Measurements from ENCODE around the gene PDIA5. TPM values are rescaled to one million over a fixed set of nuclear protein-coding genes. Genes with fewer than 3 reads are reported as not detected.
A peak's percentile ranks its signal among the peaks of the same experiment; 100 is the strongest.

The PDIA5 gene
- total RNA-seq, 1 experiment from 2014 or later = 24.3 TPM

DNA sequence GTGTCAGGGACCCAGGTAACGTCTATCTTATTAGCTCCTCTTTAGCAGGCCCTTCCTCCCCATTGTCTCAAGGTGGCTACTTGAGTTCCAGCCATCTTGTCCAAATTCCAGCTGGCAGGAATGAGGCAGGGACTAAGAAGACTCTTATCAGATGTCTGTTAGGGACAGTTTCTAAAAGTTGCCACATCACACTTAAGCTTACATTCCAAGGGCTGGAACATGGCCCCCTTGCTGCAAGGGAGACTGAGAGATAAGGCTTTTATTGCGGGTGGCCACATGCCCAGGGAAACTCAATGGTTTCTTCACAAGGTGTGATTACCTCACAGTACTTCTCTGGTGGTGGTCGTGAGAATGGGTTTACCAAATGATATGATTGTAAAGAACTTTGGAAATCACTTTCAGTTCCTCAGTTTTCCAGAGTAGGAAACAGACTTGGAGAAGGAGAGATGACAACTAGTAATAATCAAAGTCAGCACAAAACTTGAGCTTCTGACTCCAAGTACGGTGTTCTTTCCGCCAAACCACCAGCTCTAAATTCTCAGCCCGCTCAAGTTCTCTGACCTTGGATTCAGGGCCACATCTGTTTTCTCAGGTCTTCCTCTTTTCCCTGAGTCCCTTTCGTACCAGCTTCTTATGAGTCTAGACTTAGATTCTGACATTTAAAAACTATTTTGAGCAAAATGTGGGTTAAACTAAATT lies 14.2 kb downstream of the PDIA5 start:
- H3K27me3 ChIP-seq (ENCODE audit: insufficient read depth, low read length) = no peaks in the 10 kb centered on the region
- no peak overlapping the region for H2AK5ac ChIP-seq (ENCODE audit: insufficient read length, low read length)
- no peak overlapping the region for H3K4me2 ChIP-seq (ENCODE audit: insufficient read depth, insufficient read length, low read length)
- Mint-ChIP-seq H3K4me3 (no peak overlapping the region), H3K27ac (peak overlapping the region in 1 of 3 experiments; percentile 63; a peak in 1 of 7 replicates), H3K9me3 (no peaks in the 10 kb centered on the region), H3K27me3 (ENCODE audit: low read depth) (no peaks in the 10 kb centered on the region; the same call in 1 of the 2 replicates), H3K36me3 (ENCODE audit: insufficient read depth in 1 of 3, low read depth in 3 of 3) (no peaks in the 10 kb centered on the region), H3K4me1 (peaks cover 44 to 45% of the 10 kb centered on the region in 2 experiments)
- H3K14ac ChIP-seq (ENCODE audit: insufficient read depth, low read length) = no peak overlapping the region
- no peak overlapping the region for H2BK12ac ChIP-seq (ENCODE audit: insufficient read length, low read depth, low read length)
- DNase-seq = no peak
- H4K20me1 ChIP-seq (ENCODE audit: control insufficient read depth, insufficient read depth, insufficient read length) = peaks cover 2% of the 10 kb centered on the region
- H3K4ac ChIP-seq (ENCODE audit: low read depth, low read length) = no peak overlapping the region
- H2BK20ac ChIP-seq (ENCODE audit: low read depth, low read length, poor library complexity, severe bottlenecking) = no peak overlapping the region
- H4K5ac ChIP-seq (ENCODE audit: insufficient read length, low read depth, low read length) = no peak overlapping the region
- no peak overlapping the region for H2AFZ ChIP-seq (ENCODE audit: low read length)
- H3T11ph ChIP-seq (ENCODE audit: low read length) = no peak overlapping the region
- H2BK15ac ChIP-seq (ENCODE audit: low read depth, low read length) = no peak overlapping the region
- peaks cover 15% of the 10 kb centered on the region for H3K4me1 ChIP-seq (ENCODE audit: insufficient read depth, low read length)
- no peak overlapping the region for H3K18ac ChIP-seq (ENCODE audit: insufficient read length, low read depth, low read length)
- H3K9ac ChIP-seq (ENCODE audit: extremely low read depth, insufficient read length, low read length) = no peak overlapping the region
- H3K23ac ChIP-seq (ENCODE audit: insufficient read length, low read depth, low read length) = no peak overlapping the region
- no peaks in the 10 kb centered on the region for H3K23me2 ChIP-seq (ENCODE audit: insufficient read length, low read depth, low read length, poor library complexity, severe bottlenecking)
- no peak overlapping the region for H3K27ac ChIP-seq (ENCODE audit: insufficient read length, low read depth, low read length)
- no peak overlapping the region for H2BK120ac ChIP-seq (ENCODE audit: low read depth, low read length, poor library complexity, severe bottlenecking)
- H4K8ac ChIP-seq (replicated peaks; ENCODE audit: insufficient read length, low read depth, low read length) = no peak overlapping the region
- H3K79me2 ChIP-seq (ENCODE audit: insufficient read depth, low read length) = peaks cover 16% of the 10 kb centered on the region; the same call in 1 of the 2 replicates
- peaks cover 2% of the 10 kb centered on the region for H3K79me1 ChIP-seq (ENCODE audit: insufficient read depth, low read depth, low read length, poor library complexity, severe bottlenecking)
- H2BK5ac ChIP-seq (ENCODE audit: insufficient read length, low read length) = no peak overlapping the region
- WGBS (ENCODE audit: extremely low coverage, insufficient read length, low lambda C conversion rate) = no CpG with 5 or more reads among the region's 7 CpGs
- H3K9me3 ChIP-seq (ENCODE audit: control insufficient read depth, low read depth, low read length) = no peaks in the 10 kb centered on the region
- H4K91ac ChIP-seq (ENCODE audit: insufficient read length, low read depth, low read length) = no peak overlapping the region
- TF ChIP-seq, protein P1, sequence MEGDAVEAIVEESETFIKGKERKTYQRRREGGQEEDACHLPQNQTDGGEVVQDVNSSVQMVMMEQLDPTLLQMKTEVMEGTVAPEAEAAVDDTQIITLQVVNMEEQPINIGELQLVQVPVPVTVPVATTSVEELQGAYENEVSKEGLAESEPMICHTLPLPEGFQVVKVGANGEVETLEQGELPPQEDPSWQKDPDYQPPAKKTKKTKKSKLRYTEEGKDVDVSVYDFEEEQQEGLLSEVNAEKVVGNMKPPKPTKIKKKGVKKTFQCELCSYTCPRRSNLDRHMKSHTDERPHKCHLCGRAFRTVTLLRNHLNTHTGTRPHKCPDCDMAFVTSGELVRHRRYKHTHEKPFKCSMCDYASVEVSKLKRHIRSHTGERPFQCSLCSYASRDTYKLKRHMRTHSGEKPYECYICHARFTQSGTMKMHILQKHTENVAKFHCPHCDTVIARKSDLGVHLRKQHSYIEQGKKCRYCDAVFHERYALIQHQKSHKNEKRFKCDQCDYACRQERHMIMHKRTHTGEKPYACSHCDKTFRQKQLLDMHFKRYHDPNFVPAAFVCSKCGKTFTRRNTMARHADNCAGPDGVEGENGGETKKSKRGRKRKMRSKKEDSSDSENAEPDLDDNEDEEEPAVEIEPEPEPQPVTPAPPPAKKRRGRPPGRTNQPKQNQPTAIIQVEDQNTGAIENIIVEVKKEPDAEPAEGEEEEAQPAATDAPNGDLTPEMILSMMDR (conservative IDR thresholded peaks at IDR 0.05) = no peak
- no peak overlapping the region for H3K56ac ChIP-seq (ENCODE audit: insufficient read length, low read depth, low read length)

Measured in H9 (cell line).